Tibial nerve (tissue), 4 donors: ENCODE results near the gene PRKCH.
A peak's percentile ranks its signal among the peaks of the same experiment; 100 is the strongest.

Source experiments
- CTCF ChIP-seq, 5 experiments: fragments of 200-600 bp in 3 of 5; fragments of 450-650 bp in 2 of 5; sonication (generic) in 3 of 5; IDR thresholded peaks; one replicate each; pipeline ENCODE4 v1.5.1; 2016 to 2019; ENCODE audit warnings: antibody characterized with exemption in 5 of 5, mild to moderate bottlenecking in 3 of 5, moderate library complexity in 2 of 5
- EP300 ChIP-seq, 2 donors: sonication (generic); formaldehyde crosslinking; IDR thresholded peaks; one replicate each; pipeline ENCODE4 v1.6.1; 2017; ENCODE audit warnings: antibody characterized with exemption in 2 of 2, mild to moderate bottlenecking in 1 of 2
- POLR2A ChIP-seq, 2 donors: fragments of 450-650 bp; IDR thresholded peaks; one replicate each; pipeline ENCODE4 v1.6.1; 2017; ENCODE audit warnings: antibody characterized with exemption in 2 of 2, mild to moderate bottlenecking in 2 of 2, moderate library complexity in 2 of 2

- TF ChIP-seq CTCF (IDR thresholded peaks at IDR 0.05) (no peak), POLR2A (IDR thresholded peaks at IDR 0.05) (no peak), EP300 (IDR thresholded peaks at IDR 0.05) (peak; percentile 82 to 98)
These were observed 170.6 kb downstream of the PRKCH start for GRCh38 chr14:61491876-61492434.
